Epithelial cell of alveolus of lung (primary cell): ENCODE results near the gene MSRB1. TPM values are rescaled to one million over a fixed set of nuclear protein-coding genes. Genes with fewer than 3 reads are reported as not detected.

Source experiments
- total RNA-seq: library from RNA; depleted of rRNA; stranded (reverse); fragments of >200 nt; gene quantifications from 2 replicates; pipeline ENCODE4 v1.2.1, GENCODE V29; 2015

MSRB1 gene
- total RNA-seq = 7.4 and 10.2 TPM in 2 replicates

DNA sequence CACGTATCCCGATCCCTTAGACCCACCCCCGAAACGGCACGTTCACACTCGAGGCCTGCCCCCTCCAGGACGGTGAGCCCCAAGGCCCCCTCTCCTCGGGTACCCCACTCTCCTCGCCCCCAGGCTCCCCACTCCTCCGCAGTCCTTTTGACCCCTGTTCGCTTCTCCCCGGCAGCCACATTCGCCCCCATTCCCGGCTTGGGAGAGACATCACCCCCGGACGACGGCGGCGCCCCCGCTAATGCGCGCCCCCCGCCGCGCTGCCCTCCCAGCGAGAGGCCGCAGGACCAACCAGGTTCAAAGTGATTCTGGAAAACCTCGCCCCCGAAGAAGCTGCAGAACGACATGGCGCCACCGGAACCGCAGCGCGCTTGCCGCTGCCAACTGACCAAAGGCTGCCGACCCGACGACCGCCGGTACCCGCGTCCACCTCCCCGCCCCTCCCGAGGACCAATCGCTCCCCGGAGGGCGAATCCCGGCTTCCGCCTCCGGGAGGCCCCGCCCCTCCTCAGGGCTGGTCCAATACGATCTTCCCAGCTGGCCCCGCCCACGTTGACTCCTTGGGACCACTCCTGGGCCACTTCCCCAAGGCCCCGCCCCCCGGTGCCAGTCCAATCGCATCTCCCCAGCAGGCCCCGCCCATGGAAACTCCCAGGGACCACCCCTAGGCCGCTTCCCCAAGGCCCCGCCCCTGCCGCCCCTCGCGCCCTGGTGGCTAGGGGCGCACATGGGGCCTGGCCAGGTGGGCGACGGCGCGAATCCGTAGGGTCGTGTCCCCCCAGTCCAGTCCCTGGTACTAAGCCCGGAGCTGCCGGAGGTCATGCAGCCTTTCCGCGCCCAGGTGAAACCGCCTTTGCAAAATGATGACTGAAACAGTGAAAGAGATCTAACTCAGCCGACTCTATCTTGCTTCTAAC is at the start of gene MSRB1:
Gene MSRB1, minus strand, starts transcription at position 390 of the 917 bp plus-strand sequence. Its CDS starts 43 bp downstream, at position 347.

DNA sequence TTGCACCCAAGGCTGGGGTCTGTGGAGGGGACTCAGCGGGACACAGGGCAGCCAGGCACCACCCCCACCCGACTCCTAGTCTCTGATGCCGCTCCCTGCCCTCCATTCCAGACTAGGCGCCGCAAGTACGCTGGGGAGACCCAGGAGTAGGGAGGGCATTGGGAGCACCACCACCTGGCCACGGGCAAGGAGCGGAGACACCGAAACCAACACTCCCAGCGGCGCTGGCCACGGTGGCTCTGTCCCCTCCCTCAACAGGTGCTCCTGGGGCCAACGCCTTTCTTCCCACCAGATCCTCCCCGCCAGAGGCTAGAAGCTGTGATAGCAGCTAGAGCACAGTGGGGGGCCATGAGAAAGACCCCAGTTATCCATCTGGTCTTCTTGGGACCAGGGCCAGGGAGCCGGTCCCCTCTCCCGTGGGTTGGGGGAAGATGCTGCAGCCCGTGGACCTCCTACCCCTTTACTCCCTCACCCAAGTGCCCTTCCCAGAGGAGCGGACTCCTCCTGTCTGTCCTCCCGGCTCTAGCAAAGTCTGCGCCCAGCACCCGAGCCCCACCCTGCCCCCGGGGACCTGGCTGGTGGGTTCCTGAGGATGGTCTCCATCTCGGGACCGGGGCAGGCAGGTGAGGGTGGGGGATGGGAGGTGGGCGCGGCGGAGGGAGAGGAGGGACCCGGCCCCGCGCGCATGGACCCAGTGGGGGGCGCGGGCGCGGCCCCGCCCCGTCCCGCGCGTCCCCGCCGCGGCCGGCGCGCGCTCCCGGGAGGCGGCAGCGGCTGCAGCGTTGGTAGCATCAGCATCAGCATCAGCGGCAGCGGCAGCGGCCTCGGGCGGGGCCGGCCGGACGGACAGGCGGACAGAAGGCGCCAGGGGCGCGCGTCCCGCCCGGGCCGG is 46.5 kb upstream of the MSRB1 start, which contains the start of gene SYNGR3:
Gene SYNGR3, plus strand, starts transcription at position 762 of the 892 bp plus-strand sequence. CDS start 133 bp downstream, outside the sequence.

DNA sequence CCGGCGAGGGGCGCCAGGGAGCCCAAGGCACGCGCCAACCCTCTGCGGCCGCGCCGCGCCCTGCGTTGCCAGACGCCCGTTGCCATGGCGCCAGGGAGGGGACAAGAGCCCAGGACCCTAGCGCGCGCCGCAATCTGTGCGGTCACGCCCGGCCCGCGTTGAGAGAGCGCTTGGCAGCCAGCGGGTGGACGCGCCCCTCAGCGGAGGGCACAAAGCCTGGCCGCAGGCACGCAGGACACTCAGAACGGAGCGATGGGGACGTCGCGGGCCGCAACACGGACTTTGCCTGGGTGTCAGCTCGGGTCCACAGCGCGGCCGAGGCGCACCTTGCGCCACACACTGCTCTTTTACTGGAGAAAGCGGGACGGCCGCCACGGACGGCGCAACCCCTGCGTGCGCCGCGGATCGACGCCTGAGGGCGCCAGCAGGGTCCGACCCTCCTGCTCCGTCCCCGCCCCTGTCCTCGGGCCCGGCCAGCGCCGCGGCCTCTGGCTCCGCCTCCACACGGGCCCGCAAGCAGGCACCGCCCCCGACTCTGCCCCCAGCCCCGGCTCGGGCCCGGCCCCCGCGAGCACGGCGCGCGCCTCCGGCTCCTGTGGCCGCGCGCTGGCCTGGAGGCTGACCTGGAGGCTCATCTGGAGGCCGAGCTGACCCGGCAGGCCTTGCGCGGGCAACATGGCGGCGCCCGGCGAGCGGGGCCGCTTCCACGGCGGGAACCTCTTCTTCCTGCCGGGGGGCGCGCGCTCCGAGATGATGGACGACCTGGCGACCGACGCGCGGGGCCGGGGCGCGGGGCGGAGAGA is 40.7 kb upstream of the MSRB1 start, which contains the start of gene GFER:
Gene GFER, plus strand, starts transcription at position 650 of the 803 bp plus-strand sequence. Its CDS starts 26 bp downstream, at position 676.

DNA sequence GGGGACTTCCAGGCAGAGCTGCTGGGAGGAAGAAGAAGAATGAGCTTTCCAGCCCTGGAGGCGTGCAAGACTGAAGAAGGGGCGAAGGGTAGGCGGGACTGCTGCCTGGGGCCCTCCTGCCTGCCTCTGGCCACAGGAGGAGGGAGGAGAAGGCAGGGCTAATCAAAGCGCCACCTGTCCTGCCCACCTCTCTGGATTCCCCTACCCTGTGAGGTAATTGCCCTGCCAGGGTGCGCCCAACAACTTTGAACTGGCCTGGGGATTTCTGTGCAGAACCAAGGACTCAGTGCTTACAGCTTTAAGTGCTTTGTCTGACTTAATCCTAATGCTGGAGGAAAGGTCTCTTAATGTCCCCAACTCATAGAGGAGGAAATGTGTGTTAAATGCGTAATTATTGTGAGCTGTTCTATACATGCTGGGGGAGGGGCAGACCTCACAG is 38.4 kb upstream of the MSRB1 start, which contains the start of gene NOXO1:
Gene NOXO1, minus strand, starts transcription at position 72 of the 439 bp plus-strand sequence. CDS start 290 bp downstream, outside the sequence.

GRCh38 chr16:1971796-1972489 is 28.9 kb upstream of the MSRB1 start, which contains the start of gene TBL3:
TBL3 (plus strand) TSS chr16:1972053; CDS start chr16:1972165, 112 bp downstream.

DNA sequence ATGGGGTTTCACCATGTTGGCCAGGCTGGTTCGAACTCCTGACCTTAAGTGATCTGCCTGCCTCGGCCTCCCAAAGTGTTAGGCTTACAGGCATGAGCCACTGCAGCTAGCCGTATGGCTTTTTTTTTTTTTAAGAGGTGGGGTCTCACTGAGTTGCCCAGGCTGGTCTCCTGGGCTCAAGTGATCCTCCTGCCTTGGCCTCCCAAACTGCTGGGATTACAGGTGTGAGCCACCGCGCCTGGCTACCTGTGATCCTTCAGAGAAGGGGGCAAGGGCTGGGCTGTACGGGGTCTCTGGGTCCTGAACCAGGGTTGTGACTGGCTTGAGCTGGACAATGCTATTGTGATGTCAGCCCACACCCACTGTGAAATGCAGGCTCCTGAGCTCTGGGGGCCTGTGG is 23.5 kb upstream of the MSRB1 start, which contains the start of gene RNF151:
Gene RNF151, plus strand, starts transcription at position 397 of the 400 bp plus-strand sequence. CDS start 26 bp downstream, outside the sequence.

DNA sequence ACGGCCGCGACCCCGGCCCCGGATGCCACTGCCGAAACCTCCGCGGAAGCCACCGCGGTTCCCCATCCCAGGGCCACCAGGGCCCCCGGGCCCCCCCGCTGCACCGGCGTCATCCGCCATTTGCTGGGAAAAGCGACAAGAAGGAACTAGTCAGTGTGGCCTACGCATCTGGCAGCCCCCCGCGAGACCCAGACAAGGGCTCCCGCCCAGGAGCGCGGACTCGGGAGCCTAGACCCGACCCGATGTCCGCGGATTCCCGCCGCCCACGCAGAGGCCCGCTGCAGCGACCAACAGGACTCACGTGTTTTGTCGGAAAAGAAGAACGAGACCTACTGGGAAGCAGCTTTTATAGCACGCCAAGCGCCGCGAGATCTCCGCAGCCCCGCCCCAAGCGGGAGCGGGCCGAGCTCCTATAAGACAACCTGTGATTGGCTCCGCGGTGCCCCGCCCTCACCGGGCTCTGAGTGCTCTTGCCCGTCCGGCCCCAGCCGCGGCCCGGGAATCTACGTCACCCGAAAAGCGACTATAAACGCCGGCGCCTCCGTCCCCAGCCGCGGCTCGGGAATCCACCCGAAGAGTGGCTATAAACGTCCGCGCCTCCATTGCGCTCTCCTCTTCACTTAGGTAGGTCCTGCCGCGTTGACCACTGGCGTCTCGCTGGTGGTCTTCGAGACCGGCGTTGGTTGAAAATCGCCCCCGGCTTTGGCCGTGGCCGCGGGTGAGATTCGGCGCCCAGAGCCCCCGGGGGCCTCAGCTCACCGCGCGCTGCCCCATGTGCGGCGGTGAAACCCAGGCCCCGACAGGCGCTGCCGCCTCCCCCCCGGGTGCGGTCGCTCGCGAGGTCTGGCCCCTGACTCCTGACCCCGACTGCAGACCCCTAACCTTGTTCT is 21.8 kb upstream of the MSRB1 start, which contains the start of gene RPS2:
Gene RPS2, minus strand, starts transcription at position 321 of the 890 bp plus-strand sequence. Its CDS starts 201 bp downstream, at position 120.

GRCh38 chr16:1959269-1960039 is 16.5 kb upstream of the MSRB1 start, which contains the start of gene NDUFB10:
NDUFB10 (plus strand) TSS chr16:1959538; CDS start chr16:1959625, 87 bp downstream.

GRCh38 chr16:1918351-1919326 is 24.4 kb downstream of the MSRB1 start, which contains the start of gene HS3ST6:
HS3ST6 (minus strand) TSS chr16:1918415; CDS start chr16:1918323, 92 bp downstream.

Other genes with a start within 250 kb of the MSRB1 start
- 13.8 and 63.4 TPM in 2 replicates for gene MAPK8IP3, start 237.0 kb downstream of the MSRB1 start, total RNA-seq
- gene NME3, start 171.7 kb downstream of the MSRB1 start, total RNA-seq = 70.7 and 98.0 TPM in 2 replicates
- 3.2 and 8.9 TPM in 2 replicates for gene EME2, start 170.4 kb downstream of the MSRB1 start, total RNA-seq
- 96.9 and 118 TPM in 2 replicates for gene MRPS34, start 170.1 kb downstream of the MSRB1 start, total RNA-seq
- gene SPSB3, start 160.6 kb downstream of the MSRB1 start, total RNA-seq = 25.3 and 62.7 TPM in 2 replicates
- 112 and 137 TPM in 2 replicates for gene NUBP2, start 160.2 kb downstream of the MSRB1 start, total RNA-seq
- not detected in 2 replicates for gene IGFALS, start 149.5 kb downstream of the MSRB1 start, total RNA-seq
- 13.3 and 24.7 TPM in 2 replicates for gene HAGH, start 116.4 kb downstream of the MSRB1 start, total RNA-seq
- 22.0 and 61.2 TPM in 2 replicates for gene FAHD1, start 116.0 kb downstream of the MSRB1 start, total RNA-seq
- 0.08 TPM in 1 of 2 replicates, not detected in the other for gene MEIOB, start 71.0 kb downstream of the MSRB1 start, total RNA-seq
- not detected in 2 replicates for gene HS3ST6, start 24.8 kb downstream of the MSRB1 start, total RNA-seq
- gene RPL3L, start 11.5 kb upstream of the MSRB1 start, total RNA-seq = not detected in 2 replicates
- gene NDUFB10, start 16.3 kb upstream of the MSRB1 start, total RNA-seq = 289 and 350 TPM in 2 replicates
- gene RPS2, start 21.6 kb upstream of the MSRB1 start, total RNA-seq = 3,892 and 6,799 TPM in 2 replicates
- gene RNF151, start 23.7 kb upstream of the MSRB1 start, total RNA-seq = not detected in 2 replicates
- 51.7 and 71.4 TPM in 2 replicates for gene TBL3, start 28.9 kb upstream of the MSRB1 start, total RNA-seq
- not detected in 2 replicates for gene NOXO1, start 38.3 kb upstream of the MSRB1 start, total RNA-seq
- gene GFER, start 41.0 kb upstream of the MSRB1 start, total RNA-seq = 15.6 and 25.9 TPM in 2 replicates
- 5.4 and 7.6 TPM in 2 replicates for gene SYNGR3, start 46.8 kb upstream of the MSRB1 start, total RNA-seq
- gene ZNF598, start 66.6 kb upstream of the MSRB1 start, total RNA-seq = 33.7 and 41.0 TPM in 2 replicates
- gene NPW, start 76.6 kb upstream of the MSRB1 start, total RNA-seq = 5.6 and 6.6 TPM in 2 replicates
- gene NHERF2, start 83.7 kb upstream of the MSRB1 start, total RNA-seq = 56.8 and 85.8 TPM in 2 replicates
- 25.9 and 28.7 TPM in 2 replicates for gene NTHL1, start 104.6 kb upstream of the MSRB1 start, total RNA-seq
- 33.1 and 51.4 TPM in 2 replicates for gene TSC2, start 104.8 kb upstream of the MSRB1 start, total RNA-seq
- gene PKD1, start 192.7 kb upstream of the MSRB1 start, total RNA-seq = 72.0 and 175 TPM in 2 replicates
- gene RAB26, start 205.4 kb upstream of the MSRB1 start, total RNA-seq = 0.91 and 3.3 TPM in 2 replicates
- 65.8 and 73.5 TPM in 2 replicates for gene TRAF7, start 212.6 kb upstream of the MSRB1 start, total RNA-seq